Measurements from ENCODE around the gene DLG2. TPM values are rescaled to one million over a fixed set of nuclear protein-coding genes. Genes with fewer than 3 reads are reported as not detected.

DLG2 gene
- total RNA-seq, 1 donor = 1.3 TPM

DNA sequence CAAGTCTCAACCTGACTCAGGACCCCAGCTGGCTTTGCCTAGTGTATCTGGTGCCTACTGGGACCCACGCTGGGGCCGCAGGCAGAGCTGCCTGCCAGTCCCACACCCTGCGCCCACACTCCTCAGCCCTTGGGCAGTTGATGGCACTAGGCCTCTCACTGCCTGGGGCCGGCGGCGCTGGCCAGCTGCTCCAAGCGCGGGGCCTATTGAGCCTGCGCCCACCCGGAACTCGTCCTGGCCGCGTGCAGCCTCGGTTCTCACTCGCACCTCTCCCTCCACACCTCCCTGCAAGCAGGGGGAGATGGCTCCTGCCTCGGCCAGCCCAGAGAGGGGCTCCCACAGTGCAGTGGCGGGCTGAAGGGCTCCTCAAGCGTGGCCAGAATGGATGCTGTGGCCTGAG lies 1432.4 kb downstream of the DLG2 start:
- H3K4me3 ChIP-seq (ENCODE audit: low read depth, low read length) = no peak overlapping the region
- DNase-seq (ENCODE audit: low read depth) = no peak
- no peak for TF ChIP-seq CTCF (IDR thresholded peaks at IDR 0.05; ENCODE audit: insufficient read depth, low read depth, low read length)

- TF ChIP-seq CTCF (IDR thresholded peaks at IDR 0.05; ENCODE audit: insufficient read depth, low read depth, low read length) = no peak
- no peak overlapping the region for H3K4me3 ChIP-seq (ENCODE audit: low read depth, low read length)
- DNase-seq (ENCODE audit: low read depth) = no peak
Observed at GRCh38 chr11:84193706-84194105, 1433.4 kb downstream of the DLG2 start.

DNA sequence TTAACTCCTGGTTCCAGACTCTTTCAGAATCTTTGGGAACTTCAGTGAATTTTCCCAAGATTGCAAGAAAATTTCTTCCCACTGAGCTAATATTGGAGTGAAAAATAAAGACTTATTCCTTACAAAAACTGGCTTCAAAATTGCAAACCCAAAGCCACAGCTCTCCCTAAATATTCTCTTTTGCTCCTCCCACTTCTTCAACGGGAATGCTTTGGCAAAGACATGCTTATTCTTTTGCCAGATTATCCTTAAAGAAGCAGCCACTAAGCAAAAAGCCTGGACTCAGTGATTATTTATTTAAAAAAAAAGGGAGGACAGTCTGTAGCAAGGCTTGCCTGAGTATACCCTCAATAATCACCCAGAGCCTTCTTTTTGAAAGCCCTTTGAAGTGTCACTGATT lies 1438.6 kb downstream of the DLG2 start:
- H3K4me3 ChIP-seq (ENCODE audit: low read depth, low read length) = no peak overlapping the region
- TF ChIP-seq CTCF (IDR thresholded peaks at IDR 0.05; ENCODE audit: insufficient read depth, low read depth, low read length) = no peak
- no peak for DNase-seq (ENCODE audit: low read depth)

DNA sequence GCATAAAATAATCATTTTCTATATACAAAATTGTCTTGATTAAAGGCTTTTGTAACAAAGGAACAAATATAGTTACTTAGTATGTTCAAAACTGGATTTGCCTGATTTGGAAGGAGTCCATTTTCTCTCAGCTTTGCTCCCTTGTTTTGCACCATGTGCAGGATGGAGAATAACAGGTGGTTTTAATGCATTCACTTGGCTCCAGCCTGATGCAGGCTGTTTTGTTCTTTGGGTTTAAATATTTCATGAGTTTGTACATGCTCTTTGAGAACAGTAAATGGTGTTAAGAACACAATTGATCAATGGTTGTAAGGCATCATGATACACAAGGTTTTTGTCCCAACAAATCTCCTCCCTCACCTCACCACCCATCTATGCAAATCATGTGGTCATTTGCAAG lies 1454.1 kb downstream of the DLG2 start:
- no peak overlapping the region for H3K4me3 ChIP-seq (ENCODE audit: low read depth, low read length)
- DNase-seq (ENCODE audit: low read depth) = no peak
- no peak for TF ChIP-seq CTCF (IDR thresholded peaks at IDR 0.05; ENCODE audit: insufficient read depth, low read depth, low read length)

DNA sequence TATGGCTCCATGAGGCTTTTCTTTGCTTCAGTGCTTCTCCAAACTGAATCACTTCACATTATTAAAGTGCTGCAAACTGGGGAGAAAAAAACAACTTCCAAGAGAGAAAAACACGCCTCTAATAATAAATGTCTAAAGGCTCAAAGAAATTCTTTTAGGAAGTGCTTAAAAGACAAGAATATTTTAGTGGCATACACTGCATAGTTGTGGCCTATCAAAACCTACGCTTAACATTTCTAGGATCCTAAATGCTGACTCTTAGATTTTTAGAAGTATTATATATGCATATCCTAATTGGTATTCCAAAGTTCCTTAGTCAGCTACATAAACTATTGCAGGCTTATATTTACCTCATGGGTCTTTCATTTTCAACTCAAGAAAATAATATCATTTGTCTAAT lies 1462.0 kb downstream of the DLG2 start:
- no peak overlapping the region for H3K4me3 ChIP-seq (ENCODE audit: low read depth, low read length)
- no peak for TF ChIP-seq CTCF (IDR thresholded peaks at IDR 0.05; ENCODE audit: insufficient read depth, low read depth, low read length)
- DNase-seq (ENCODE audit: low read depth) = no peak

GRCh38 chr11:84164728-84165127 lies 1462.4 kb downstream of the DLG2 start:
- no peak overlapping the region for H3K4me3 ChIP-seq (ENCODE audit: low read depth, low read length)
- TF ChIP-seq CTCF (IDR thresholded peaks at IDR 0.05; ENCODE audit: insufficient read depth, low read depth, low read length) = no peak
- DNase-seq (ENCODE audit: low read depth) = no peak

DNA sequence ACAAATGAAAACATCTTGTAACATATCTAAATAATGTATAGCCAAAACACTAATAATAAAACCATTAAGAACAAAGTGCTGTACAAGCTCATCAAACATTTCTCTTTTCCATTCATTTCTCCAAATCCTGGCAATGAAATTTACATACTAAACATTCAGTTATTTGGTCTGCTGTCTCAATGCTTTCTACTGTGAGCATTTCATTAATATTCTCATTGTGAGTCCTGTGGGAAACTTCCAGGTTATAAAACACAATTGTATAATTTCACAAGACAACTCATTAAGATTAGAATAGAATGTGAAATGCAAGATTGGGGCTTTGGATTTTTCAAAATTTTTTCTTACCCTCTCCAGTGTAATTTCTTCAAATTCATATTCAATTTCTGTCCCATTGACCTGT lies 1464.0 kb downstream of the DLG2 start:
- no peak for DNase-seq (ENCODE audit: low read depth)
- no peak for TF ChIP-seq CTCF (IDR thresholded peaks at IDR 0.05; ENCODE audit: insufficient read depth, low read depth, low read length)
- no peak overlapping the region for H3K4me3 ChIP-seq (ENCODE audit: low read depth, low read length)
